ENCODE data around the gene PAF1.
A peak's percentile ranks its signal among the peaks of the same experiment; 100 is the strongest.

- TF ChIP-seq POLR2A (IDR thresholded peaks at IDR 0.05; ENCODE audit: low read length) (peak; percentile 75), GATA1 (IDR thresholded peaks at IDR 0.05; ENCODE audit: low read depth, low read length) (no peak)
Observed at GRCh38 chr19:39407660-39408391, 16.9 kb upstream of the PAF1 start.
